T-helper 1 cell treated with Interleukin-12 subunit alpha and Interleukin-12 subunit beta and Interleukin-4 antibody, amounts not matched to agents 30 μg/mL and 1 μg/mL, for 36 hours (primary cell): ENCODE results near the gene RMND5A.

ENCODE experiments used
- H3K27ac Mint-ChIP-seq: one replicate; pipeline ENCODE4 v1.8.0; 2021; ENCODE audit warnings: mild to moderate bottlenecking, mixed read lengths
- H3K27me3 Mint-ChIP-seq: one replicate; pipeline ENCODE4 v1.8.0; 2021; ENCODE audit warnings: low read depth, mixed read lengths
- H3K36me3 Mint-ChIP-seq: one replicate; pipeline ENCODE4 v1.8.0; 2021; ENCODE audit warnings: low read depth, mixed read lengths
- H3K4me1 Mint-ChIP-seq: one replicate; pipeline ENCODE4 v1.8.0; 2021; ENCODE audit warnings: low read depth, mixed read lengths
- H3K4me3 Mint-ChIP-seq: one replicate; pipeline ENCODE4 v1.8.0; 2021; ENCODE audit warnings: mild to moderate bottlenecking, moderate library complexity, mixed read lengths
- H3K9me3 Mint-ChIP-seq: one replicate; pipeline ENCODE4 v1.8.0; 2021; ENCODE audit warnings: mixed read lengths

Gene RMND5A

GRCh38 chr2:86788881-86789686 lies 69.0 kb downstream of the RMND5A start:
- H3K27me3 Mint-ChIP-seq: peaks cover 73% of the 10 kb centered on the region
- H3K9me3 Mint-ChIP-seq: no peaks in the 10 kb centered on the region
- H3K27ac Mint-ChIP-seq: no peak overlapping the region
- H3K4me1 Mint-ChIP-seq: peaks cover 30% of the 10 kb centered on the region
- no peaks in the 10 kb centered on the region for H3K36me3 Mint-ChIP-seq
- H3K4me3 Mint-ChIP-seq: no peak overlapping the region

DNA sequence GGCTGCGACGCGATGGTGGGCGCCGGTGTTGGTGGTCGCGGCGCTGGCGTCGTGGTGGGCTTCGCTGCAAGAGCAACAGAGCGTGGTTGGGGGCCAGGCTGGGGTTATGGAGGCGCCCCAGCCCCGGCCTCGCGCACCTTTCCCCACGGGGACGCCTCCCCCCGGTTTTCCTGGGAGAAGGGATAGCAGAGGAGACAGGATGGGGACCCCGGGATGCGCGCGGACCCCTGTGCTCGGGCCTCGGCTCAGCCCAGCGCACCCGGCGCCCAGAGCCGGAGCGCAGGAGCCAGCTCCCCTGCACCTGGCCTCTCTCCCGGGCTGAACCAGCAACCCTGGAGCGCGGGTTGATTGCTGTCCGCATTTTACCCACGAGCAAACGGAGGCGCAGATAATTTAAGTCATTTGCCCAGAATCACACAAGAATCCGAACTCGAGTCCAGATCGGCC lies 69.6 kb downstream of the RMND5A start:
- H3K9me3 Mint-ChIP-seq: no peaks in the 10 kb centered on the region
- H3K27me3 Mint-ChIP-seq: peaks cover 76% of the 10 kb centered on the region
- no peak overlapping the region for H3K27ac Mint-ChIP-seq
- H3K4me3 Mint-ChIP-seq: peak overlapping the region; percentile 69
- peaks cover 34% of the 10 kb centered on the region for H3K4me1 Mint-ChIP-seq
- H3K36me3 Mint-ChIP-seq: peaks cover under 1% of the 10 kb centered on the region

GRCh38 chr2:86790134-86790675 lies 70.1 kb downstream of the RMND5A start:
- peaks cover 39% of the 10 kb centered on the region for H3K4me1 Mint-ChIP-seq
- peaks cover 3% of the 10 kb centered on the region for H3K9me3 Mint-ChIP-seq
- H3K27me3 Mint-ChIP-seq: peaks cover 78% of the 10 kb centered on the region
- peak overlapping the region; percentile 69 for H3K4me3 Mint-ChIP-seq
- H3K27ac Mint-ChIP-seq: no peak overlapping the region
- peaks cover 5% of the 10 kb centered on the region for H3K36me3 Mint-ChIP-seq

- H3K4me1 Mint-ChIP-seq: peaks cover 39% of the 10 kb centered on the region
- H3K36me3 Mint-ChIP-seq: peaks cover 11% of the 10 kb centered on the region
- H3K27me3 Mint-ChIP-seq: peaks cover 76% of the 10 kb centered on the region
- H3K27ac Mint-ChIP-seq: peak within 1 kb of the TSS; percentile 27
- peak within 1 kb of the TSS; percentile 69 for H3K4me3 Mint-ChIP-seq
- H3K9me3 Mint-ChIP-seq: peaks cover 11% of the 10 kb centered on the region
Measured at GRCh38 chr2:86790676-86791572, 70.8 kb downstream of the RMND5A start, which contains the start of gene CD8A. CD8A (minus strand) TSS chr2:86790913; CDS start chr2:86790825, 88 bp downstream.

DNA sequence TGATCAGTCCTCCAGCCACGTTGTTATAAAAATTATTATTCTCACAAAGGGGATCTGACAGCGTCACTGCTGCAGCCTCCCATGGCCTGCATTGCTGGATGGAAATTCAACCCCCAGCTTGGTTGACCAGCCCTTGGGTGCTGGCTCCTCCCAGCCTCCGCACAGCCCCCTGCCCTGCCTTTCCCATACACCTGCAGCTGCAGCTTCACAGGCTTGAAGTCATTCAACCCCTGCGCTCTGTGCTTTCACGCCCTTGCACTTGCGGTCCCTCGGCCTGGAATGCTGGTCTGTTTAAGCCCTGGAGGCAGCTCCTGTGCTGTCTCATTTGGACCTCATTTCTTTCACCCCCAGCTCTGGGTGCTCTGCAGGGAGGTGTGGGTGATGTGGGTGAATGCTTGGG lies 71.5 kb downstream of the RMND5A start:
- H3K27me3 Mint-ChIP-seq: peaks cover 73% of the 10 kb centered on the region
- H3K27ac Mint-ChIP-seq: no peak overlapping the region
- H3K4me1 Mint-ChIP-seq: peaks cover 39% of the 10 kb centered on the region
- H3K4me3 Mint-ChIP-seq: peak overlapping the region; percentile 68
- peaks cover 17% of the 10 kb centered on the region for H3K9me3 Mint-ChIP-seq
- H3K36me3 Mint-ChIP-seq: peaks cover 14% of the 10 kb centered on the region

DNA sequence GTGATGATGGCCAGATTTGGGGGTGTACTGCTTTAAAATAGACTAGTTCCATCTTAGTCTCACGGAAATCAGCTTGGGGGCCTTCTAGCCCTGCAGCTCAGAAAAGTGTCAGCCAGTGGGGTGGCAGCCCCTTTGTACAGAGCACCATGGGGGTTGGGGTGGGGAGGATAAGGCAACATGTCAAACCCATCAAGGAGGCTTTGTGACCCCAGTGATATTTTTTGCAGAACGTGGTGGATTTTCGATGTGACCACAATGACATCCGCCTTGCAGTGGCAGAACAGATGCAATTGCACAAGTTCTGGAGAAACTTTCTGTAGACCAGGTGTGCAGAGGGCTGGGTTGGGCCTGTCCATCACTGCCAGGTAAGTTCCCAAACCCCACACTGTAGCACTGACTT lies 73.7 kb downstream of the RMND5A start:
- peaks cover 21% of the 10 kb centered on the region for H3K36me3 Mint-ChIP-seq
- no peak overlapping the region for H3K27ac Mint-ChIP-seq
- H3K27me3 Mint-ChIP-seq: peaks cover 60% of the 10 kb centered on the region
- peaks cover 39% of the 10 kb centered on the region for H3K4me1 Mint-ChIP-seq
- peaks cover 26% of the 10 kb centered on the region for H3K9me3 Mint-ChIP-seq
- H3K4me3 Mint-ChIP-seq: peak overlapping the region; percentile 52

DNA sequence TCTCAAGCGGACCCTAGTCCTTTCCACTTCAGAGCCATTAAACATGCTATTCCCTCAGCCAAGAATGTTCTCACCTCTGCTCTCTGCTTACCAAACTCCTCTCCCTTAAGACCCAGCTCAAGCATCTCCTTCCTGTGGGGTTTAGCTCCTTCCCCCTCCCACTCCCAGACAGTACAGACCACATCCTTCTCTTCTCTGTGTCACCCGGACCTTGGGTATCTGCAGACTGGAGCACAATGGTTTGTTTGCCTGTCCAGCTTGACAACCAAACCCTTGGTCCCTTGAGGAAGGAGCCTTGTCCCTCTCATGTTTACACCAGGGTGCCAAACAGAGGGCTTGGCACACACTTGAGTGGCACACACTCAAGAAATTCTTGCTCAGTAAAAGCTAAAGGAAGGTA lies 74.8 kb downstream of the RMND5A start:
- H3K4me1 Mint-ChIP-seq: peaks cover 39% of the 10 kb centered on the region
- H3K27ac Mint-ChIP-seq: no peak overlapping the region
- H3K27me3 Mint-ChIP-seq: peaks cover 58% of the 10 kb centered on the region

GRCh38 chr2:86800856-86801567 lies 80.9 kb downstream of the RMND5A start:
- Mint-ChIP-seq H3K27ac (no peak overlapping the region), H3K4me1 (no peaks in the 10 kb centered on the region), H3K4me3 (no peak overlapping the region), H3K36me3 (peaks cover 9% of the 10 kb centered on the region), H3K9me3 (peaks cover 15% of the 10 kb centered on the region), H3K27me3 (peaks cover 22% of the 10 kb centered on the region)

More for the DNA sequence above, 74.8 kb downstream of the RMND5A start:
- Mint-ChIP-seq H3K36me3 (peaks cover 21% of the 10 kb centered on the region), H3K4me3 (peak overlapping the region; percentile 41), H3K9me3 (peaks cover 26% of the 10 kb centered on the region)

GRCh38 chr2:86806059-86806857 lies 86.2 kb downstream of the RMND5A start:
- H3K36me3 Mint-ChIP-seq: no peaks in the 10 kb centered on the region
- H3K27ac Mint-ChIP-seq: no peak overlapping the region
- no peak overlapping the region for H3K4me3 Mint-ChIP-seq
- no peaks in the 10 kb centered on the region for H3K9me3 Mint-ChIP-seq
- H3K4me1 Mint-ChIP-seq: peaks cover 20% of the 10 kb centered on the region
- H3K27me3 Mint-ChIP-seq: peaks cover 45% of the 10 kb centered on the region

- peaks cover 51% of the 10 kb centered on the region for H3K27me3 Mint-ChIP-seq
- H3K4me3 Mint-ChIP-seq: peak overlapping the region; percentile 93
- no peak overlapping the region for H3K27ac Mint-ChIP-seq
- peaks cover 20% of the 10 kb centered on the region for H3K4me1 Mint-ChIP-seq
- H3K36me3 Mint-ChIP-seq: no peaks in the 10 kb centered on the region
- no peaks in the 10 kb centered on the region for H3K9me3 Mint-ChIP-seq
Measured at GRCh38 chr2:86807133-86807467, 87.0 kb downstream of the RMND5A start.

DNA sequence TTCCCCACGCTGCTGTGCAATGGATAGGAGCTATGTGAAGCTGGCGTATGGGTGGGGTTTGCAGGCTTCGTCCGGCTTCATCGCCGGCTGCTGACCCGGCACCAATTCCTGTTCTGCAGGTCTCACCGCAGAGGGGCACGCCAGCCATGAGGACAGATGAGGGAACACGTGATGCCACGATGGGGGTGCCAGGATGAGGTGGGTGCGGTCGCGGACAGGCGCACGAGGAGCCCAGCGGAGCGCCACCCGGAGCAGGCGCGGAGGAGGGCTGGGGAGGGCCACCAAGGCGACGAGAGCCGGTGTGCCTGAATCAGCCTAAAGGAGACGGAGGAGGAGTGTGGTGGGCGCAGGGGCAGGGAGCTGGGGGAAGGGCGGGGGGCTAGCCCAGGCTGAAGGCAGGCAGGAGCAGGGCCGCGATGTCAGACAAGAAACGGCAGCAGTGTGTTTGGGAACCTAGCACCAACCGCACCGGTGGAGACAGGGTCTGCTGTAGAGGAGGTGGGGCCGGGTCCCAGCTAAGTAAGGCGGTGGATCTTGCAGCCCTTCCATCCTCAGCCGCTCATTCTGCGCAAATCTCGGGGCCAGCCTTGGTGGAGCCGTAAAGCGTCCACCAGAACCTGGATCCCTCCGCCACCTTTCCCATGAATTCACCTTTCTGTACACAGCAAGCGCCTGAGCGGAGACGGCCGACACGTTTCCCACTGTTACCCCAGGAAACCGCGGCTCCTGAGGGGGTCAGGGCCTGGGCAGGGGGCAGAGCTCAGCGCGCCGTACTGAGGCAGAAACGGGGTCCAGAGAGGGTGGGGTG lies 87.6 kb downstream of the RMND5A start:
- Mint-ChIP-seq H3K4me1 (peaks cover 20% of the 10 kb centered on the region), H3K36me3 (no peaks in the 10 kb centered on the region), H3K27me3 (peaks cover 54% of the 10 kb centered on the region), H3K4me3 (peak overlapping the region; percentile 93), H3K9me3 (no peaks in the 10 kb centered on the region), H3K27ac (peak overlapping the region; percentile 33)

- Mint-ChIP-seq H3K4me1 (peaks cover 20% of the 10 kb centered on the region), H3K27me3 (peaks cover 54% of the 10 kb centered on the region), H3K9me3 (no peaks in the 10 kb centered on the region), H3K4me3 (peak overlapping the region; percentile 93), H3K36me3 (no peaks in the 10 kb centered on the region), H3K27ac (peak overlapping the region; percentile 3)
Measured at GRCh38 chr2:86808315-86809161, 88.4 kb downstream of the RMND5A start.
